Medulla oblongata (tissue), 1 donor: ENCODE data around the gene CASZ1.

Source experiments
- DNase-seq: peaks from one replicate; pipeline ENCODE4 v3.0.0-alpha.2; 2015; ENCODE audit errors: extremely low spot score

CASZ1 gene

DNA sequence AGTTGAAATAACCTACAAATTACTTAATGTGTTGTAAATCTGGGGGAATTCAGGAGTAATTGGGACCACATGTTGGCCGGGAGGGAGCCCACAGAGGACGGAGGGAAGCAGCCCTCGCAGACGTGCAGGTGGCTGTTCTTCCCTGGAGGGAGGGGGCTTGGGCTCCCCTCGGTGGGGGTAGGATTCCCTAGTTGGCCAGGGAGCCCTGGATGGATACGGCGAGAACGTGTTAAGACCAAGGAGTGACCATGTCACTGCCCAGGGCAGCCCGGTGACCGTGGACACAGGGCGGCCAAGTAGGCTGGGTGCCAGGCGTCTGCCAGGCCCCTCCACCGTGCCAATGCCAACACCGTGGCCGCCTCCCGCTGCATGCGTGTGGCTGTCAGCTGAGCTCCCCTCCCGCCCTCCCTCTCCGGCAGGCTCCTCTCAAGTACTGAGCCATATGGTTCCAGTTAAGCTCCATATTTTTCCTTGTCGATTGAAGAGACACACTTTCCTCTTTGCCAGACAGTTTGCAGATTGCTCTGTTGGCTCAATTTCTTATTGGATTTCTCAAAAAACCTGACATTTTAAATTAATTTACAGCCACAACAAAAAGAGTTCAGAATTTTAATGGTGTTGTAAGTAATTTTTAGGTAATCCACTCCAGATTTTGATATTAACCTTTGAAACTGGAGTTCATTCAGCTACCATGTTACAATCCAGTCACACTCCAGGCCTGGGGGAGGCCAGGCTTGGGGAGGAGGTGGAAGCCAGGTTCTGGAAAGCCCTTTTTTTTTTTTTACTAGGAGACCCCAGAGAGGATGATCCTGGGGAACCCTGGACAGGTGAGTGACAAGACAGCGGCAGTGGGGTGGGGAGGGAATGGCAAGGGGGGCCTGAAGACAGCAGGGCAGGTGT, 71.2 kb downstream of the CASZ1 start:
- no peak for DNase-seq

DNA sequence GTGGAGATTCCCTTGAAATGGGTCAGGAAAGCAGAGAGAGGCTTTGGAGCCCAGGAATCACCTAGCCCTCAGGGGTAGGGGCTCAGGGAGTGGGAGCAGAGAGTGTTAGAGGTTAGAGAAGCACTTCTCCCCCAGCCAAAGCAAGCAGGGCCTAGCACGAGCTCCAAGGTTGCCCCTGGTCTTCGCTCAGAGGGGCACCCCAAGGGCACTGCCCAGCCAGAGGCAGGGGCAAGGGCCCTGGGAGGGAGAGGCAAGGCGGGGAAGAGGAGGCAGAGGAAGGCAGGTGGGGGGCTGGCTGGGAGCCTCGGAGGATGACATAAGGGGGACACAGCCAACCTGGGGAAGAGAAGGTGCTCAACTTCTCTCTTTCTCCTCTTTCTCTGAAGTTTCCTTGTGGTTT, 71.9 kb downstream of the CASZ1 start:
- DNase-seq: no peak

DNA sequence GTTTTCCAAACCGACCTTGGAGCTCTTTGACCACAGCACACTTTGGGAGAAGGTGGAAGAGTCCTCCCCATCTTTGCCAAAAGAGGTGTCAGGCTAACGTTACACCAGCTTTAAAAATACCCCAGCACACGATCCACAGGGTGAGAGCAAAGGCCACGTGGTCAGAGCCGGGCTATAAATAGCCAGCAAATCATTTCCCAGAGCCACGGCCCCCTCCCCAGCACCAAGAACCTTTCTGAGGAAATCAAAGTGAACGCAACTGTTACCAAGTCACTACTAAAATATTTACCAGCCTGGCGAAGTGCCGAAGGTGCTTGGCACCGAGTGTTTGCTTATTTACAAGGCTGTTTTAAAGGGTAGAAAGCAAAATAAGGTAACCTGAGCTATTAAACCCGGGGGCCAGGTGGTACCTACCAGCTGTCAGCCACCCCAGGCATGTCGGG, 72.4 kb downstream of the CASZ1 start:
- no peak for DNase-seq

DNA sequence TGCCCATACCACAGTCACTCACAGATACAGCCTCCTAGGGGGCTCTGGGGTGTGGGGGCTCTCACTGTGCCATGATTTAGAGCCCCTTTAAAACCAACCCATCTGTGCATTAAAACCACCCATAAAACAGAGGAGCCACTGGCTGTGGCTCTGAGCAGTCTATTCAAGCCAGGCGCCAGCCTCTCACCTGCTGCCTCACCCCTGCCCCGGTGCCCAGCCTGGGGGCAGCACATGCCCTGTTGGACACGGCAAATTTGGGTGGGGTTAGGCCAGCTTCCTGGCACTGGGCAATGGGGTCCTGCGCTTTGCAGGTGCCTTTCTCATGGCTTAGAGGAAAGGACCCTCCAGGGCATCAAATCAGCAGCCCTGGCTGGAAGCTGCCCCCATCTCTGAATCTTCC, 73.1 kb downstream of the CASZ1 start:
- DNase-seq: no peak

DNA sequence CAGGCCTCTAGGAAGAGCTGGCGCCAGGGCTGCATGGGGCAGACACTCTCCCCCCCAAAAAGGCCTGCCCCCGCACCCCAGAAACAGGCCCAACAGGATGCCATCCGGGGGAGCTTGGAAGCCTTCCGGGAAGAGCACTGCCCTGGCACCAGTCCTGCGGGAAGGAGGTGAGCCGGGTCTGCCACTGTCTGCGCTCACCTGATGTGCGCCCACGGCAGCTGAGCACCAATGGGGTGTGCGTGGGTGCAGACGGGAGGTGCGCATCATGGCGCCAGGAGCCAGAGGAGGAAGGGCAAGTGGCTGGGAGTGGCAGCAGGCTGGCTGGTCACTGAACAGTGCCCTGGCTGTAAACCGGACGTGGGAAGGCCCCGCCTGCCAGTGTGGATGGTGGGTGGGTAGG, 73.6 kb downstream of the CASZ1 start:
- no peak for DNase-seq

DNA sequence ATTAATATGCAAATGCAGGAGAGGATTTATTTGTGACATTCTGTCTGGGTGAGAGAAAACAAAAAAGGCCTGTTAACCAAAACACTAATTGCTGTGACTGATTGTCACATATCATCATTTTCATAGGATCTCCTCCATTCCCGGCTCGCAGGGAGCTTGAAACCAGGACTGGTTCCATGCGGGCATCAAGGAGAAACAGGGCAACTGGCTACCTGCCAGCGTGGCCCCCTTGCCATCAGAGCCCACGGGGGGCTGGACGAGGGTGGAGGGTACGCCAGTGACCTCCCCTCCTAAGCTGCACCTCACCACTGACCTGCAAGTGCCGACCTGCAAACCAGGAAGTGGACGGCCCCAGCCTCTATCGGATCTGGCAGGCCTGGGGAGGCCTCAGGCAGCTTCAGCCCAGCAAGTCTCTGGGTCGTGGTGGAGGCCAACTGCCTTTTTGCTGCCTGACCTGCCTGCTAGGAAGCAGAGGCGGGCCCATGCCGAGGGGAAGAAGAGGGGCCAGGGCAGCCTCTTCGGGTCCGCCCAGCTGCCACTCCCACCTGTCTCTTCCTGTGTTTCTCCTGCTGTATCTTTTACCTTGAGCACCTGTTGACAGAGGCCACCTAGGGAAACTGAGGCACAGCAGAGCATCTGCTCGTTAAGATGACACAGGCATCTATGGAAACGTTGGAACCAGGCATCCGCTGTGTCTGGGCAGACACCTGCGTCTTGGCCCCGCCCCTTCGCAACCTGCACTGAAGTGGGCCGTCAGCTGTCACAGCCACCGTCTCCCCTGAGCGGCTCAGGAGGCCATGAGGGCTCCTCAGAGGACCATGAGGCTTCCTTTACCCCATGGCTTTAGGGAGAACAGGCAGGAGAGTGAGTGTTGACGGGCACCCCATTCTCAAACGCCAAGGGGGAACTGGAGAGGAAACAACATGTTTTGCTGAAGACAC, 74.8 kb downstream of the CASZ1 start:
- DNase-seq: no peak

DNA sequence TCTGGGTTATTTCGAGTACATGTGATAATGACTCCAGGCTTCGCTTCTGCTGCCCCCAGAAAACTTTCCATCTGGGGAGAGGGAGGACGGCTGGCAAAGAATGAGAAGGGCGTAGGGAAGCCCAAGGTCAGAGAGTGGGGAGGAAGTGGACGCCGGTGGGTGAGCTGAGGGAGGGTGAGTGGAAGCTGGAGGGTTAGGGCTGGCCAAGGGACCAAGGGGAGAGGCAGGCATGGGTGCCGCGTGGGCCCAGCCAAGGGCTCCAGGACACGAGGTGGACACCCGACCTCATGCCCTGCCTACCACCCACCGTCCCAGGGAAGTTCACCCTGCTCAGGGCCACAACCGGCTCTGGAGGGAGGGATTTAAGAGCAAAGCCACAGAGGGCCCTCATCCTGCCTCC, 75.8 kb downstream of the CASZ1 start:
- DNase-seq: no peak

DNA sequence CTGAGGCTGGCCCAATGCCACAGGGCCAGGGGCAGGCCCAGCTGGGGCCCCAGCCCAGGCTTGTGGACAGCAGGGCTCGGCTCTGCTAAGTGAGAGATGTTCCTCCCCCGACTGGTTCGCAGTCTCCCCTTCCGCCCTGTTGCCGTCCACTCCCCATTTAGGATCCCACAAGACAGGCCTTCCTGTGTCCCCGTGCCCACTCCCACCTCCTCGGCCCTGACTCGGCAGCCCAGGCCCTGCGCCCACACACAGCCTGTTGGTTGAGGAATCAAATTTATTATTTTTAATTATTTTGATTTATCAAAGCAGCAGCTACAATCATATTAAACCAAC, 78.4 kb downstream of the CASZ1 start:
- DNase-seq: no peak

DNA sequence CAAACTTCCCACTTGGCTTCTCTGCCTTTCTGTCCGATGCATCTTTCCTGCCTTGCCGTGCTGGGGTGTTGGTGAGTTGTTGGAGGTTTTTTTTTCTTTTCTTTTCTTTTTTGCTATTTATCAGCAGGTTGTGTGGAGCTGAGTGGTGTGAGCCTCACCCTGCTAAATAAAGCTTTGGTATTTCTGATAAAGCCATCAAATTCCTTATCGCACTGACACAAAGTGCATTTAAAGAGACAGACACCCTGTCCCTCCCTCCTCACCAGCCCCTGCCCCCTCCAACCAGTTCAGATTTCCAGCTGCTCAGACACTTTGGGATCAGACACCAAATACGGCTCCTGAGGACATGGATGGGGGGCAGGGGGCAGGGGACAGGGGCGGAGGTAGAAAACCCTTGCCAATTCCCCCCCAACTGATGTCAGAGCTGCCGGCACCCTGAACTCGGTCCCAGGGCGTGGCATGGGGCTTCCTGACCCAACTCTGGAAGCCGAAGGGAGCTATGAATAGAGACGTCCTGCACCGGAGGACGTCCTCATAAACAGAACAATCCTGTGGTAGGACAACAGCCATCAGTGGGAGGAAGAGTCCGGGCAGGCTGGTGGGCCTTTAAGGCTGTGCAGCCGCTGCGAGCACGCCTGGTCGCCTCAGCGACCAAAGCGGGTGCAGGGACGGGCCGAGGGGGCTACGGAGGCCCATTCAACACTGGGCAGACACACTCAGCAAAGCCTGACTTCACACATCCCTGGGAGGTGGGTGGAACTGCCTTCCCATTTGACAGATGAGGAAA, 79.0 kb downstream of the CASZ1 start:
- DNase-seq: no peak

DNA sequence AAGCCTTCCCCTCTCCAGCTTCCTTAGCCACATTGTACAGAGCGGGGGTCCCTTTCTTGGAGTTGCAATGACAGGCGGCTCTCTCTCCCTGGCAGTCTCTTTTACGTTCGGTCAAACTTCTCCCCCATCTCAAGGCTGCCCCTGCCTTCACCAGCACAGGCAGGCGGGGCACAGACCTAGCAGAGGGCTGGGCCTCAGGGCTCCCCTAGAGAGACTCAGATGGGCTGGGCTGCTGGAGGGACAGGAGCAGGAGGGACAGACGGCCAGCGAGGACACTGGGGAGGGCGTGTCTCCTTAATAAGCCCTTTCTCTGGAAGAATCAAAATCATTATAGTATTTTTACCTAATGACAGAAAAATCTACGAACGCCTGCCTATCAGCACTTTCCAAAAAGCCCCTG, 79.6 kb downstream of the CASZ1 start:
- no peak for DNase-seq

DNA sequence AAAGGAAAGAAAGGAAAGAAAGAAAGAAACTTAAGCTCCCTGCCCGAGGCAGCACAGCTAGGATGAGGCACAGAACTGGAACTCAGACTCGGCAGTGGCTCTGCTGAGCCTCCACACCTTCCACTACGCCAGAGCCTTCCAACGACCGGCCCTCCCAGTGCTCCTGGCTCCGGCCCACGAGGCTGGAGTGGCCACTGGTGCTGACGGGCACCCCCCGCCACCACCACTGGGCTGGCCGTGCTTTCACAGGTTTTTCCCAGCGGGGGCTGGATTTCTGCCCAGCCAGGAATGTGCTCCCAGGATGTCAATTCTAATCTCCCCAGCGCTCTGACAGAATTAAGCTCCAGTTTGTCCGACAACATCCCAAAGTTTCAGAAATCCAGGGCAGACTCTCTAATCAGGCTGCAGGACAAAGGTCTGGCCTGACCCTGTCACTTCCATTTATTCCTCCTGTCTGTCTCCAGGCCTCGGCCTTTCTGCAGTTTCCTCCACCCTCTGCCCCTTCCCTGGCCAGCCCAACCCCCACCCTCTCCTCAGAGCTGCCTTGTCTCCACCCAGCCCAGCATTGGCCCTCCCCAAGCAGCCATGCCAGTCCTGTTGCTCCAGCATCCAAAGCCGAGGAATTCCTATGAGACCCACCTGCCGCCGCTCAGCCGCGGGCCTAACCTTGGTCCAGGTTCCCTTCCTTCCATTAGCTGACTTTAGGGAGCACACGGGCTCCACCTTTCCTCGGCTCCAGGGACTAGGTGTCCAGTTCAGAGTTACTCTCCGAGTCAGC, 81.9 kb downstream of the CASZ1 start:
- no peak for DNase-seq

DNA sequence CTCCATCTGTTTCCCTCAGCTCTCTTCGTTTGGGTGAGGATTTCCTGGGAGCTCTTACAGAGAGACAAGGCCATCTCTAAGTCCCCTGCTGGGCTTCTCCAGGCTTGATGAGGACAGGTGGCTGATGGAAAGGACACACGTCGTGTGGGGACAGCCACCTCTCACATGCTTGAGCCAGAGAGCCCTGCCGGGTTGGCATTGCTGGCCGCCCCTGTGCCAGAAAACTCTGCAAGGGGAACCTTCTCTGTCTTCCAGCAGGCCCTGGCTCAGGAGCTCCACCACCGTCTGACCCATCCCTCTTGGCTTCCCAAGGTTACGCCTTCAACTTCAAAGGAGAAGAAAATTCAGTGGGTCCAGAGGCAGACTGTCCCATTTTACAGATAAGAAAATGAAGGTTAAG, 82.8 kb downstream of the CASZ1 start:
- no peak for DNase-seq

DNA sequence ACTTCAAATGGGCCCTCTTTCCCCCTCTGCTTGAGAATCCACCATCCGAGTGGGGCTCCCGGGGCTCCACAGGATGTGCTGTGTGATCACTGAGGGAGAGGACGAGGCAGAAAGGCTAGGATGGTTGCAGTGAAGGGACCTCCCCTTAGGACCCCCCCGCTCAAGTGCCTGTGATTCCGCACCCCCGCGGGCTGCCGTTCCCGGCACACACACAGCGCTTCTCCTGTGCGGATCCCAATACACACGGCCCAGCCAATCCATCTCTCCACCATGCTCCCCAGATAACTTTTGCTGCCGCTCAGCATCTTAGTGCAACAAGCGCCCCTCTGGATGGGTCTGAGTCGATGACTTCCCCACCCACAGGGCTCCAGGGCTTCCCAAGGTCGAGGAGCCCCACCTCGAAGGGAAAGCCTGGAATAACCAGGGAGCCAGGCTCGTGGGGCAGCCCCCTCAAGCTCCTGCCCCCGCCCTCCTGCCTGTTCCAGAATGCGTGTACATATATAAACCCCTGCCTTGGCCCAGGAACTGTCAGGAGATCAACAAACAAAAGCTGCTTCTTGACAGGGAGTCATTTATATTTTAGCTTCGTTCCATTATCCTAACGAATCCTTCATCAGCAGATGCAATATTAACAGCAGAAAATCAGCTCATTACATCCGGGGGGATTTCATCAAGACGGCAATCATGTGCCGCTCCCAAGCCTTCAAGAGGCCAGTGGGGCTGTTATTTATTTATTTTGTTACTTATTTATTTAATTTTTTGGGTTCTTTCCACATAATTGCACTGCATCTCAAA, 83.7 kb downstream of the CASZ1 start:
- no peak for DNase-seq

DNA sequence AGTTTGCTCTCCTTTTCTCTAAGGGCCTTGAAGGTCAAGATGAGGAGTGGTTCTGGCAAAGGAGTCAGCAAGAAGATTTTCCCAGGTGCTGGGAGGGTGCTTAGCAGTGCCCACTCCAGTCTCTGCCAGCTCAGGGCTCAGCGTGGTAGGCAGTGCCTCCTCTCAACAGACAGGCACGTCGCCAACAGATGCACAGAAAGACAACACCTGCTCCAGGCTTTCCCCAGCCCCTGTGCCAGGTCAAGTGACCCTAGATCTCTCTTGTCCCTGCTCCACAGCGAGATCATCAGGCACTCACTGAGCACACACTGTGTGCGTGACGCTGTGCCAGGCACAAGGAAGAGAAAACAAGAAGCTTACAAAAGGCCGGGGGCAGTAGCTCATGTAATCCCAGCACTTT, 86.0 kb downstream of the CASZ1 start:
- DNase-seq: no peak

DNA sequence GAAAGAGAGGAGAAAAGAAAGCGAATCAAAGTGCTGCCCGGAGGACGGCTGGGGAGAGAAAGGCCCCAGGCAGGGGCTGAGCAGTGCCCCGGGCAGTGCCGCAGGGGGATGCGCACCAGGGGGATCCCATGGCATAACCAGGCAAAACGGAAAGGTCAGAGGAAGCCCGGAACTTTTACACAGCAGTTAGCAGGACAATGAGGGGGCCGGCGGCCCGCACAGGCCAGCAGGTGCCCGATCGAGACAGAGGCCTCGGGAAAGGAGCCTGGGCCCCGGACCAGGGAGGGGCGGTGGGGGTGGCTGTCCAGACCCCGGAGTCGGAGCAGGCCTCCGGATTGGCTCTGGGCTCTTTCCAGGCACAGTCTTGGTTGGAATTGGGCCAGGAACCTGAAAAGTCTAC, 86.8 kb downstream of the CASZ1 start:
- DNase-seq: no peak

DNA sequence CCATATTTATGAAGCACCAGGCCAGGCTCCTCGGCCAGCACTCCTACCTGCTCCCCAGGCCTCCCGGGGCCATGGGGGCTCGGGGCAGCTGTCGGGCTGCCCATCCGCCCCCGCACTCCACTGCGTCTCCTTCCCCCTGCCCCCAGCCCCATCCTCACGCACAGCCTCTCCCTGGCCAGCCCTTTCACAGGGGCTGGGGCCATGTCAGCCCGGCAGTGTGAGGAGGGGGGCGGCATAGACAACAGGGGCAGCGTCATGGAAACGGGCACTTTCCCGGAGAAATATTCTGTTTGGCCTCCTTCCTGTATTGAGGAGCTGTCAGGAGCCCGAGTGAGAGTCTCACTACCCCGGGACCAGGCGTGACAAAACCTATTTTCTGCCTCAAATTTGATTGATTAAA, 87.3 kb downstream of the CASZ1 start:
- DNase-seq: no peak

DNA sequence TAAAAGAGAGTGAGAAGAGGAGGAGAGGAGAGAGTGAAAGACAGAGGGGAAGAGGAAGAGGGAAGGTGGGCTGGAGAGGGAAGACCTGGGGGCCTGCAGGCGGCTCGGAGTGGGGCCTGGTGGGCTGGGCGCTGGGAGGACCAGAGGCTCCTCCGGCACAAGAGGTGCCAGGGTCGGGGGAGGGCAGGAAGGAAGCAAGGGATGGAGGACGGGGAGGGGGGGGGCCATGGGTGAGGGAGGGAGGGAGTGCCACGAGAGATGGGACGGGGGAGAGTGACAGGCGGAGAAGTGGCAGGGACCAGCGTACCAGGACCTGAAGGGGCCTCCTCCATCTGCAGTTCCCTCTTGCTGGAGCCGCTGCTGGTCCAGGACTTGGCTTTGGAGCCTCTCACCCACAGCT, 87.7 kb downstream of the CASZ1 start:
- DNase-seq: no peak

DNA sequence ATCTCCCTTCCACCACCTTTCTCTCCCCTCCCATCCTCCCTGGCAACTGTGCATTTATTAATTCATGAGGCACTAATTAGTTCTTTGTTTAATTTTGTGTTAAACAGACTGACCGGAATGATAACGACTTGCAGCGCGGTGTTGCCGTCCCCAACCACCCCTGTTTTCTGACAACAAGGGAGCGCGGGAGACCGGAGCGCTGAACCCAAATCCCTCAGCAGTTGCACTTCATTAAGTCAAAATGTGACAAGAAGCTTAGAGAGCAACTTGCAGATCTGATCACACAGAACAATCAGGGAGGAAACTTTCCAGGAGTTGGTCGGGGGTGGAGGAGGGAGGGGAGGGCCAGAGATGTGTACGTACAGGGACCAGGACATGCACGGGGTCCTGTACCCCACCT, 89.2 kb downstream of the CASZ1 start:
- no peak for DNase-seq

DNA sequence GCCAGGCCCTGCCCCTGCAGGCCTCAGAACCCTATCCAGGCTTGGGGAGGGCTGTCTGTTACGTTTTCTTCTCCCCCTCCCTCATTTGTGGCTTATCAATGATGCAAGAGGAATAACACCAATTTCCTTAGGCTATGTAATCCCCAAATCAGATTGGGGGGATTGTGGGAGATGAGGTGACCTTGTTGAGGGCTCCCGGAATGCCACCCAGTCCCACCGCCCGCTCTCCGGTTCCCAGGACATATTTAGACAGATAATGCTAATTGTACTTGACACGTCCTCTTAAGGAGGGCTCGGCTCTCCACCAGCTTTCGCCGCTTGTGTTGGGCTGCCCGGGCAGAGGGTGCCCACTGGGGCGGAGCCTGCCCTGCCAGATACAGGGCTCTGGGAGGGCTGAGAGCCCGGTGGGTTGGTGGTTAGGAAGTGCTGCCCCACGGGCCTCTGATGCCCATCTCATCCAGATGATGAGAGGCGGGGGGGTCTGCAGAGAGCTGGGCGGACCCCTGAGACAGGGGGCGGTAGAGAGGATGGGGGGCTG, 90.0 kb downstream of the CASZ1 start:
- no peak for DNase-seq

DNA sequence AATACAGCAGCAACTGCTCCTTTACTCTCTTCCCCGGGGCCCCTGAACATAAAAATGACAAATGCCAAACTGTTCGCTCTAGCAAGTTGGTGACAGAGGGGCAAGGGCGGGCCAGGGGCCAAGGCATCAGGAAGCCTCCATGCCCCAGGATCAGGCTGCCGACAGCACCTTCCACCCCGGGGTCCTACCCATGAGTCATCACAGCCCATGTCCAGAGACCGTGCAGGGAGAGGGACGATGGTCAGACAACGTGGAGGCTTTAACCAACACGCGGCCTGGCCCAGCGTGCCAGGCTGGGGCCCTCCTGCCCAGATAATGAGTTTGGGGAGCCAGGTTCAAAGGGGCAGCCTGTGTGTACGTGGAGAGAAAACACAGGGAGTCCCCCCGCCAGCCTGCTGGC, 90.5 kb downstream of the CASZ1 start:
- DNase-seq: no peak
